GM19035 (cell line): Measurements from ENCODE around the gene MEIS1.

Experiments used
- ATAC-seq: cut with Tn5 transposase; IDR thresholded peaks from one replicate; pipeline ENCODE4 v1.9.1; 2021; ENCODE audit not compliant: unreplicated experiment

MEIS1 gene

DNA sequence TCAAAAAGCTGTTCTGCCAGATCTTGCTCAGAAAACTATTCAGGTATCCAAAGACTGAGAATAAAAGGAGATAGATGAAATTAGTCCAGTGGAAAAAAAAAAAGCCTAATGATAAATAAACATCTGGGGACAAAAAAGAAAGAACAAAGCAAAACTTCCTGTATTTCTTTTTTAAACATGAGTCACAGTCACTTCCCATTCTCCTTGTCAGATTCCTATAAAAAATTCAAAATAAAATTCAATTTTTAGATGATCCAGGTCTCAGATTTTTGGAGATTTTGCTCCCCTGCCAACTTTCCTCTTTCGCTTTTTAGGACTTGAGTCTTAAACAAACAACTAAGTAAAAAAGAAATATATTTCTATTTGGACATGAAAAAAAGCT lies 127.4 kb downstream of the MEIS1 start:
- ATAC-seq: no peak

DNA sequence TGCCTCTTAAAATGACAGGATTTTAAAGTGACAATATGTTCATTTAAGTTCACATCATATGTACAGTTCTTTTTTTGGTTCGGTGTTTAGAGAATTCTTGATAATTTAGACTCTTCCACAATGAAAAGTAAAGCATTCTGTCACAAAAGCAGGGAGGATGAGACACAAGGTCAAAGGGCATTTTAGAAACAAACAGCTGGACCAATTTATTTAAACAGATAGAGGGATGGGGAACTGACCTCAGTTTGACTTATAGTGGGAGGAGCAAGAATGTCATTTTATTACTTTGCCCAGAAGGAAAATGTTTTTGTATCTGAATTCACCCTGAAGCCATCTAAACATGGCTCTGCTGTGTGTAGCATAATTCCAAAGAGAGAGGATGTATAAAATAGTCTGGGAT lies 128.5 kb downstream of the MEIS1 start:
- ATAC-seq: no peak

DNA sequence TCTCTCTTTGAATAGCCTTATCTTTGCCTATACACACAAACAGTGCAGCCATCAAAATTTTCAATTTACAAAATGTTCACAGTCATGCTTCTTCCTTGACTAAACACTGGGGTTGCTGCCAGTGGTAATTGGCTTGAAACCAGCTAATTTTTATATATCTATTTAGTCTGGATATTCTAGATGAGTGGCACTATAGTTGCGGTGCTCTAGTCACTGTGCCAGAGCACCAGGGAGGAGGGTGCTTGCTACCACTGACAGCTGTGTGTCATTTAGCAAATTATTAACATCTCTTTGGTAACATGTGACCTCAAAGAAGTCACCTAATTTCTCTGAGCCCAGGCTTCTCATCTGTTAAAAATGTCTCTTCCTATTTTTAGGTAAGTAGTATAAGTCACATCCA lies 130.4 kb downstream of the MEIS1 start:
- no peak for ATAC-seq

DNA sequence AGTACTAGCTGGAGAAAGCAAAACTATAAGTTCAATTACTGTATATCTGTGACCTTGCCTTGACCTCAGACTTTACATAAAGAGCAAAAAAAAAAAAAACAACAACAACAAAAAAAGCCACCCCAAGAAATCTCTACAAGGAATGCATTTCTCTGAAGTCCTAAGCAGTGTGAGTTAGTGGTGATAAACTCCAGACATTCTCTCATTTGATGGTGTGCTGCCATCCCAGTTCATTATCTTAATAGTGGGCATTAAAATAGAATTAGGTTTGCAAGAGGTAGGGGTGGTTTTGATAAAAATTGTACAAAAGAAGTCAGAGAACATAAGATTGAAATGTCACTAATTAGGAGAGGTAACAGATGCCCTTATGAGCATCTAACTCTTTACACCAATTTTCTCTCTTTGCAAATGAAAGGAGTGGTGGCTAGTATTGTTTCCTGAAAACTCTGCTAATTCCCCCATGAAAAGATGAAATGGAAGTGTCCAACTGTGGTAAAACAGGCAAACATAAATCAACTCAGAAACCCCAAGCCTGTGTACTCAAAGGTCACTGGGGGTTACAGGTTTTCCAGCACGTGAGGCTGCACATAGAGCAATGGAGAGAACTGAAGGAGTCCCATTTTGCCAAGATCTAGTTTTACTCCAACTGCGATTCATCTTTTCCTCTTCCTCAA lies 131.9 kb downstream of the MEIS1 start:
- ATAC-seq: no peak

DNA sequence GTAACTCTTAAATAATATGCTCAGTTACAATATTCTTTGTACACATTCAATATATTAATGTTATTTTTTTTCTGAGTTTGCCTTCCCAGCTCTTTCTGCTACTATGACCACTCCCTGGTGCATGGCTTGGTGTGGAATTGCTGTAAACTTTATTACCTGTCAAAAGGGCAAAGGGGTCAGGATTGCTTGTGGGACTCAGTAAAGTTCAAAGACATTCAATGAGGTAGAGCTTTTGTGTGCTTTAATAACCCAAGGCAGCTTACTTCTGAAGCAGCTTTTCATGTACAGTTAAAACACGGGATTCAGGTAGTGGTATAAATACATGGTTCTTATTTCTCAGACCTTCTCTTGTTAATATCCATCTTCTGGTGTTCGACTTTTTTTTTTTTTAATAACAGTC lies 132.8 kb downstream of the MEIS1 start:
- no peak for ATAC-seq

DNA sequence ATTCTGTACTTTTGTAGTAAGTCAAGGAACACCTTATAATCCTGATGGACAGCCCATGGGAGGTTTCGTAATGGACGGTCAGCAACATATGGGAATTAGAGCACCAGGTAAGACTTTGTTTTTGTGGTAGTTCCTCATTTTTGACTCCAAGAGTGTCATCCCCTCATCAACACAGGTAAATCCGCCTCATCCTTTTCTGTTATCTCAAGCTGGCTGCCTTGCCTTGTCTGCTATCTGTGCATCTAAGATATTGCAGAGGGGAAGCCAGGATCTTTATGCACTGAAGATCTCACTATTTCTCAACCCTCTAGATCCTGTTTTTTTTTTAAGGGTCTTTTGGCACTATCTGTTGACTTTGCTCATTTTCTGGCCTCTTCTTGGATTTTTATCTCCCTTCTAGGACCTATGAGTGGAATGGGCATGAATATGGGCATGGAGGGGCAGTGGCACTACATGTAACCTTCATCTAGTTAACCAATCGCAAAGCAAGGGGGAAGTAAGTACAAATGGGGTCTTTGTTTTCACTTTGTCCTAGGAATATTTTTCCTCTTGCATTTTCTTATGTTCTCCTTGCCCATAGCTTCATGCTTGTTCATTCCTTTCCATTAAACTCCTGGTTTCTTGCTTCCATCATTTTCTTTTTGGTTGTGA lies 133.8 kb downstream of the MEIS1 start:
- ATAC-seq: no peak

DNA sequence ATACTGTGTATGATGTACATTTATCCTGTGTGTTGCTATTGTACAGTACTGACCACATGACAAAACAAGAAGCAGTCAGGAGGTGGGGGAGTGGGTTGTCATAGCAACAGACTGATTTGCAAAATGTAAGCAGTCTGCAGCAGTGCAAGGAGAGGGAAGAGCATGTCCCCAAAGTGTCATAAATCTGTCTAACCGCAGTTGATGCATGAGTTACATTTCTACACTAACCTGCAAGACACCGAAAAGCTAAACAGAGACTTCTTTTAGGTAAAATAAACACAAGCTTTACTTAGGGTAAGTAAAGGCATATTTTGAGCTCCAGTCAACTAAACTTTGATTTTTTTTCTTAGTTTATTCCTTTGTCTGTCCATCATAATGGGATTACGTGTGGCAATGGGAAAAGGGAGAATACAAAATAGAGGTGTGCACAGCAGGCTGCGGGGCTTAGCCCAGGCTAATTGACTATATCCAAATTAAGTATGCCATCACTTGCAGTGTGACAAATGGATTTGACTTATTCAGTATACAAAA lies 134.5 kb downstream of the MEIS1 start:
- no peak for ATAC-seq

DNA sequence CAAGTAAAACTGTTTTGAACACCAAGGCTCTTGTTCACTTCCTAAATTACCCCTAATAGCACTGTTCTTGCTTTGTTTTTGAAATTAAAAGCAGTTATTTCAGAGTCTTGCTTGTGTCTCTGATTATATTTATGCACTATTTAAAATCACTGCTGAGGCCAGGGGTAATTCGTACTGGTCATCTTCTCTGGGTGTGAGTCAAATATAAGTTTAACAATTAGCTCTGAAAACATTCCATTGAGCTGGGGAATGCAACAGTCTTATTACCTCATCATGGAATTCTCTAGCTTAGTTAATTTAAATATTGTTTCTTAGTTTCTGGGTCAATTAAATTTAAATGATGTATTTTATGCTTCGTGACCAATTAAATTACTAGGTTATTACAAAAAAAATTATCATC lies 135.0 kb downstream of the MEIS1 start:
- no peak for ATAC-seq

DNA sequence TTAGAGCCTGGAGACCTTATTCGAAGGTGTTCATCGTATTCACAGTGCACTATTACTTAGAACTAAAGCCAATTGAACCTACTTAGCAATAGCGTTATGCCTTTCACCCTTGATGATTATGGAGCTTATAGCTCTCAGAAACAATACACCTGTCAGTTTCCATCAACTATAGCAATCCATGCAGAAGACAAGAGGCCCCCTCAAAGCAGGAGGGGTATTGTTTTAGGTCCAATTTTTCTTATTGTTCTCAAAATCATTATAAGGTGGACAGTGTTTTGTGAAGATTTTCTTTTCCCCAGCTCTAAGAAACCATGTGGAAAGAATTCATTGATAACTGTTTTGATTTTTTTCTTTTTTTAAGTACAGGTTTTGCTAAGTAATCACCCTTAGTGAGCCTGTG lies 135.5 kb downstream of the MEIS1 start:
- ATAC-seq: no peak

DNA sequence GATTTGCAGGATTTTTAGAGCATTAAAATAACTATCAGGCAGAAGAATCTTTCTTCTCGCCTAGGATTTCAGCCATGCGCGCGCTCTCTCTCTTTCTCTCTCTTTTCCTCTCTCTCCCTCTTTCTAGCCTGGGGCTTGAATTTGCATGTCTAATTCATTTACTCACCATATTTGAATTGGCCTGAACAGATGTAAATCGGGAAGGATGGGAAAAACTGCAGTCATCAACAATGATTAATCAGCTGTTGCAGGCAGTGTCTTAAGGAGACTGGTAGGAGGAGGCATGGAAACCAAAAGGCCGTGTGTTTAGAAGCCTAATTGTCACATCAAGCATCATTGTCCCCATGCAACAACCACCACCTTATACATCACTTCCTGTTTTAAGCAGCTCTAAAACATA lies 137.0 kb downstream of the MEIS1 start:
- ATAC-seq: no peak

DNA sequence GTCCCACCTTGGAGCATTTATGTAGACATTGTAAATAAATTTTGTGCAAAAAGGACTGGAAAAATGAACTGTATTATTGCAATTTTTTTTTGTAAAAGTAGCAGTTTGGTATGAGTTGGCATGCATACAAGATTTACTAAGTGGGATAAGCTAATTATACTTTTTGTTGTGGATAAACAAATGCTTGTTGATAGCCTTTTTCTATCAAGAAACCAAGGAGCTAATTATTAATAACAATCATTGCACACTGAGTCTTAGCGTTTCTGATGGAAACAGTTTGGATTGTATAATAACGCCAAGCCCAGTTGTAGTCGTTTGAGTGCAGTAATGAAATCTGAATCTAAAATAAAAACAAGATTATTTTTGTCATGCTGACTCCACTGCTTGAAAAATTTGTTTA lies 137.5 kb downstream of the MEIS1 start:
- ATAC-seq: no peak

DNA sequence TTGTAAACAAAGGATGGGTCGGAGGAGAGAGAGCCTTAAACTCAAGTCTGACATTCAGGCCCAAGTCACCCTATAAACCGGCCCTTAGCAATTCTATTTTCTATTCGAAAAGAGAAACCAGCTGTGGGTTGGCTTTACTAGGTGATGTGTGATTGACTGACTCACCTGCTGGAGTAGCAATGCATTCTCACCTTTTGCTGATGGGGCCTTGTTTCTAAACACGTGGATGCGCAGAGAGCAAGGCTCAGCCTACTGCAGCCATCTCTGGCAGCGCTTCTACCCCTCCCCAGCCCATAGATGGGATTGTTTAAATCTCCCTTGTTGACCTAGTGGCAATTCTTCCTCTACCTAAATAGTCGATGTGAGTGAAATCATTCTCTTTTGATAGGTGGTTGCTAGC lies 138.5 kb downstream of the MEIS1 start:
- no peak for ATAC-seq

DNA sequence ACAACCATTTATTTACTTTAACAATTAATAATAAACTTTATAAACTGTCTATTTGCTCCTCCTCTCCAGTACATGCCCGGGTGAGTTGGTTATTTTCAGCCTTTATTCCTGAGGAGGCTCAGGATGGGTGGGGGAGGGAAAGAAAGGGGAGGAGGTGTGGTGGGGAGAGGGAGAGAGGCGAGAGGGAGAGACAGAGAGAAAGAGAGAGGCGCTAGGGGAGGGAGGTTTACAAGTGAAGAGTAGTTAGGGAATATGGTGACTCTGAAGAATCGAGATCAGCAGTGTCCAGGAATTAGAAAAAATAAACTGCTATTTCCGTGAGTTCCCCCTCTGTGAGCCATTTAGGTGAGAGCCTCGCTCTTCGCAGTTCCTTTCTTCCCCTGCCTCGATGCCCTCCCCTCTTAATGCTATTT lies 138.9 kb downstream of the MEIS1 start:
- no peak for ATAC-seq

DNA sequence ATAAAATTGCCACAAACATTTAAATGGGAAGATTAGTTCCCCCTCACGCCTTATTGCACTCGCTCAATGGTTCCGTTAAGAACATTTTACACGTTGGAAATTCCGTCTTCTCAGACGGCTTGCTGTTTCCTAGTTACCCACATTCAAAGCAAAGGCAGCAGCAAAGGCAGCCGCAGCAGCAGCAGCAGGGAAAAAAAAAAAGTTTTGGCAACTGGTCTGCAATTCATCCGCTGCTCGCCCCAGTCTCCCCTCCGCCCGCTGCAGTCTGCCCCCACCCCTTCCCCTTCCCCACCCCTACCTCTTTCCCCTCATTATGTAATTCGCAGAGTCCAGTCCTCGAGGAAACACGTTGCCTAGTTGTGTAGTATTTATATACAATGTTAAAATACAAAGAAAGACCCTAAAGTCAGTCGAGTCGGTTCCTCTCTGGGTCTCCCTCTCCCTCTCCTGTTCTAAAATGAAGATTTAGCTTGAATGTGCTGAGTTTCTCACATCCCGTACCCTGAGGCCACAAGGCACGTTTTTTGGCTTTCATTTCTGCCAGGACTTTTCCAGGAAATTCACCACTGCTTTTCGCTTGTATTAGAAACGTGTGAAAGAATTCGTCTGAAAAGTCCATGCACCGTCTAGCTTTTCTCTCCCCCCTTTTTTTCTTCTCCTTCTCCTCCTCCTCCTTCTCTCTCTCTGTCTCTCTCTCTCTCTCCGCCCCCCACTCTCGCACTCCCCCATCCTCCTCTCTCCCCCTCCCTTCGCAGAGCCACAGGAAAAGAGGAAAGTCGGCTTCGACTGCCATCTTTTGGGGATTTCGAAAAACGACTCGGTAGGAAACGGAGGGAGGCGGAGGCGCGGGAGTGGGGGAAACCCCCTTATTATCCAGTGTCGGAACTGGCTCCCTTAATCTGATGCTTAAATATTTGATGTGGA lies 140.0 kb downstream of the MEIS1 start:
- no peak for ATAC-seq

DNA sequence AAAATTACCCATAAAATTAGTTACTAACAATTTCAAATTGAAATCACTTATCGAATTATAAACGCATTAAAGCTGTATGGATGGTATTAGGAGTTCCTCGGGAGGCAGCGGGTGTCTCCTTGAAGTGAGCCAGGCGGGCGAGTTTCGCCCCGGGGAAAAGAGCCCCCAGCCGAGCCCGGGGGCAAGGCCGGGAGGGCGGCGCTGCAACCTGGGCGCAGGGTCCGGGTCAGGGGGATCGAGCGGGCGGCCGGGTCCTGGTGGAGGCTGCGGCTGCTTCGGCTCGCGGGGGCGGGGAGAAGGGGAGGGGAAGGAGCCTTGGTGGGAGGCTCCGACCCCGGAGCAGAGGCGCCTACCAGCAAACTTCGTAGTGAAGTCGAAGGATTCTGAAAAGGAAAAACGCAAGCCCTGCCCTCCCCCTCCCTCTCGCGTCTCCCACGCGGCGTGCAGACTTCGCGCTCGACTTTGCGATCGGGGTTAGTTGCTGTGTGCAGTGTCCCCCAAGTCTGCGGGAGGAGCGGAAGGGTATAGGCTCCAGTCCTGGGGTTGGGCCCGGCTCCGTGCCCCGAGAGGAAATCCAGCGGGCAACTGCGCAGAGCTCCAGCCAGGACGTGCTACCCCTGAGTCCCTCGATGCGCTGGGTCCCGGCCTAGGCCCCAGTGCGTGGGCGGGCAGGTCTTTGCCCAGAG lies 140.8 kb downstream of the MEIS1 start:
- no peak for ATAC-seq

DNA sequence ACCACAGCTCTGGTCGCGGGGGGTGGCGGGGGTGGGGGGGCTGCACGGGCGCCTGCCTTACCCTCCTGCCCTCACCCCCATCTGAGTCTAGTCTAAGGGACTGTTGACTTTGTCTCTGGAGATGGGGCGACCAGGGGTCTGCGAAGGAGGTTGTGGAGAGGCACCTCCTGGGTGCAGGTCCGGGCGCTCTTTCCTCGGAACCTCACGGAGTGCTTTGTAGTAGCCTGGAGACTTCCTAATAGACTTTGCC lies 141.3 kb downstream of the MEIS1 start:
- ATAC-seq: no peak

DNA sequence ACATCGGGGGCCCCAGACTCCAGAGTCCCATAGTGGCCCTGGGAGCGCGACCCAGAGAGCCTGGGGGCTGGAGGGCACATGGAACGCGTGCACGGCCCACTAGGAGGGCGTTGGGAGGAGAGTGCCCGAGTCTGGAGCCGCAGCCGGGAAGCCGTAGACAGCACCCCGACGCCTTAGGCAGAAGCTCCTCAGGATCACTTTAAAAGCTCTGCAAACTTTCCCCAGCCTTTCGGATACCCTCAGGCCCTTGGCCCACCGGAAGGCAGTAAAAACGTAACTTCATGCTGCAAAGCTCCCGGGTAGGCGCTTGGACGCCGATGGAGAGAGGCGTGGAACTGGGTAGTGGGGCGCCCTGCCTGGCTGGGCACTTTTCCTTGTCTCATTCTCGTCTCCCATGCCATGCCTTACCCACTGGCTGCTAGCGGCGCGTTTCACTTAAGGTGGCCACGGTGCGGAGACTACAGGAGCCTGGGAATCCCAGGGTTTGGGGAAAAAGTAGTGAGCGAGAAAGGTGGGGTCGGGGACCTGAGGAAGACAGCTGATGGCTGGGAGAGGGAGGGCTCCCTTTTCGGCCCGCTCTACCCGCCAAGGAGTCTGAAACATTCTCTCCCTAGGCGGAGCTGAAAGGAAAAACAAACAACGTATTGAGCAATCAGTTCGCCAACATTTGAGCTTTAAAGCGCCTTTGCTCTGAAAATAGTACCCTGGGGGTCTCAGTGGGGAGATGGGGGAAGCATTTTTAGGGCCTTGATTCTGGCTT lies 141.8 kb downstream of the MEIS1 start:
- no peak for ATAC-seq

DNA sequence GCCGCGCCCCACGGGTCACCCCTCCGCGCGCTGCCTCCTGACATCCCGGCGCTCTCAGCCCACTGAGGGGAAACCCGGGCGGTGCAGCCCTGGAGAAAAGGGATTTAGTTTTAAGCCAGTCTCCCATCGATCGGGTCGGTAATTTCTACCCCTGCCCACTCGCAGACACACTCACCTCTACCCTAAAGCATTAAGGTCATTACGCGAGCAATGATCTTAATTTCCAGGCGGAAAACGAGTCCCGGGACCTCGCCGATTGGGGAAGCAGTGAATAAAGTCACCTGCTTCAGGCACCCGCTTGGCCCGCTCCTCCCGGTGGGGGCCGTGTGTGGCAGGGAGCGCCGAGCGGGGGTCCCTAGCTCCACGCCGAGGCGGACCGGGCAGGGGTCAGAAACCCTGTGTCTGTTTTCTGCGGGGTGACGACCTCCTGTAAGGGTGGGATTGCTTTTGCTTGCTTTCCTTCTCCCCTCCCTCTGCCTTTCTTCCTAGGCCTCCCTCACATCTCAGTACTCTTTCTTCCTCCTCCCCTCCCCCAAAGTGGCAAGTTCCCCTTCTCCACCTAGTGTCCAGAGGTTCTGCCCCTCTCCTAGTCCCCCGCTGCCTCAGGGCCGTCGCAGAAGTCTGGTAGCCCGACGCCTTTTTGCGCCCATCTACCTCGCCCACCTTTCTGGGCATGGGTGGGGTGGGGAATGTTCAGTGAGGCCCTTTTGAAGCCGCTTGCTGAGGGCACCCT lies 142.6 kb downstream of the MEIS1 start:
- ATAC-seq: no peak

DNA sequence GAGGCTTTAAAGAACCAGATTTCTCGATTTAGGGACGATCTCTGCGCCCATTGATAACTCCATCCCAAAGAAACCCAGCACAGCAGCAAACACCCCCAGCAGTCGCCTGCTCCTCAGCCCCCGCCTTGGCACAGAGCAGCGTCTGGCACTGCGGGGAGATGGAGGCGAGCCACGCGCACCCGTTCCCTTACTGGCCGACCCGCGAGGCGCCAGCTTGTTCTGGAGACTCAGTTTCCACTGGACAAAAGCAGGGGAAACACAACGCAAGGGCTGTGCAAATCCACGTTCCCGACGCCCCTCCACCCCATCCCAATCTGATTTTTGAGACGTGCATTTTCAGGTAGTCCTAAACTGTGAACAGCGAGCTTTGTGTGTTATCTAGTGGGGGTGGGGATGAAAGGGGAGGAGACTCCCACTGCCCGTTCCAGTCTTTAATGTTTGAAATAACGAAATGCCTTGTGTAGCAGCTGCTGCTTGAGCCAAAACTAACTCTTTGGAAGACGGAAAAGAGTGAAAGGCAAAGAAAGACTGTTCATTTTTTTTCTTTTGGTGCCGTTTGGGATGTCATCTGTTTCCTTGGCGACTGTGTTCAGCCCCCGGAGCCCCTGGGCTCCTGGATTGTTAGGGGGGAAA lies 143.2 kb downstream of the MEIS1 start:
- no peak for ATAC-seq

DNA sequence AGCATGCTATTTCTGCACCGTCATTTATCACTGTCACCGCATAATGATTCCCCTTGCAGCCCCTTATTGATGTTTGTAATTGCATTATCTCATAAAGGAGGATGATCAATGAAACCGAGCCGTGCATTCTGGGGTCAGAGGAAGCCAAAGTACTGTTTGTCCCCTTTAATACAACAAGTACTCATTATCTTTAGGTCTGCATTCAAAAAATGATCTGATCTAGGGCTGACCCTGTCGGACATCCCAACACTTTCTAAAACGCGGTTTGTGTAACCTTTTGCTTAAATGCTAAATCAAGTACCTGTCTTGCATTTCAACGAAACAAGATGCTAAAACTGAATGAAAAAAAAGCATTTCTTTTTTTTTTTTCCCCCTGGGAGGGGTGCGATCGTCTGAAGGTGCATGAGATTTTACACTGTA lies 143.8 kb downstream of the MEIS1 start:
- ATAC-seq: no peak
